ENCODE data around the gene SH3PXD2B. TPM values are rescaled to one million over a fixed set of nuclear protein-coding genes. Genes with fewer than 3 reads are reported as not detected.

The SH3PXD2B gene
- total and polyA plus RNA-seq, 2 of the 13 experiments (the other 11 are each of a cell fraction or from before 2014, with no cell fraction given), result 3.4 to 4.6 TPM

DNA sequence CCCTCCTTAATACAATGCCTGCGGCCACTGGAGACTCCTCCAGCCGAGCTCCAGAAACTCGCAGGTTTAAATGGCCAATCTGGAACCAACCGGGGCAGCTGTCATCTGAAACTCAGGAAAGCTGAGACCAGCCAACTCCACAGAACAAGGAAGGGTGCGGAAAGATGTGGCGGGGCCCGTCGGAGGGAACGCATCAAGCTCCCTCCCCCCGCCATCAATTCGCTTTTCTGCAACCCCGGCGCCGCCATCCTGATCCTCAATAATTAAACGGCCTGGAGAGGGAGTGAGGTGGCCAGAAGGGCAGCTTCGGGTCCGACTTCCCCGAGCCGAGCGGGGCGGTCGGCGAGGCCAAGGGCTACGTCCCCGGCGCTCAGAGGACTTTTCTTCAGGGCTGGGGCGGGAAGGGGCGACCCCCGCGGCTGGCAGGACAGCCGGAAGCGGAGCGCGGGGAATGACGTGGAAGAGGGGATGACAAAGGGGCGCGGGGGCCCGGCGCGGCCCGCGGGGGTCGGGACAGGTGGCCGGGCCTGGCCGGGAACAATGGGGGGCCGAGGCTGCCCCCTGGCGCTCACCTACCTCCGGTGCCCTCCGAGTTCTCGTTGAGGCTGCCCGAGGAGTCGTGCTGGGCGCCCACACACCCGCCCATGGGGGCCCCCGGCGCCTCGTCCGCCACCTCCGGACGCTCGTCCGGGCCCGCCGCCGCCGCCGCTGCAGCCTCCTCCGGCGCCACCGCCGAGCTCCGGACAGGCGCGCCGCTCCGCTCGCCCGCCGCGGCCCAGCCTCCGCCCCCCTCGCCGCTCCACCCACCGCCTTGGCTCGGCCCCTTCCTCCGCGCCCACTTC, 171.1 kb downstream of the SH3PXD2B start, which contains the start of gene UBTD2 (continued):
- no peak for TF ChIP-seq CEBPB (IDR thresholded peaks at IDR 0.05; ENCODE audit: borderline replicate concordance, low read depth, low read length)
- no peak for TF ChIP-seq HMG20B (CRISPR knock-in tag; conservative IDR thresholded peaks at IDR 0.05)
- TF ChIP-seq HNRNPK (IDR thresholded peaks at IDR 0.05; ENCODE audit: low read depth, low read length, poor library complexity, severe bottlenecking), result no peak
- no peak for TF ChIP-seq TEAD2 (CRISPR knock-in tag; IDR thresholded peaks at IDR 0.05)
- TF ChIP-seq ZNF572 (CRISPR knock-in tag; IDR thresholded peaks at IDR 0.05), result no peak
- TF ChIP-seq MTF1 (CRISPR knock-in tag; IDR thresholded peaks at IDR 0.05), result no peak
- TF ChIP-seq, protein P1, sequence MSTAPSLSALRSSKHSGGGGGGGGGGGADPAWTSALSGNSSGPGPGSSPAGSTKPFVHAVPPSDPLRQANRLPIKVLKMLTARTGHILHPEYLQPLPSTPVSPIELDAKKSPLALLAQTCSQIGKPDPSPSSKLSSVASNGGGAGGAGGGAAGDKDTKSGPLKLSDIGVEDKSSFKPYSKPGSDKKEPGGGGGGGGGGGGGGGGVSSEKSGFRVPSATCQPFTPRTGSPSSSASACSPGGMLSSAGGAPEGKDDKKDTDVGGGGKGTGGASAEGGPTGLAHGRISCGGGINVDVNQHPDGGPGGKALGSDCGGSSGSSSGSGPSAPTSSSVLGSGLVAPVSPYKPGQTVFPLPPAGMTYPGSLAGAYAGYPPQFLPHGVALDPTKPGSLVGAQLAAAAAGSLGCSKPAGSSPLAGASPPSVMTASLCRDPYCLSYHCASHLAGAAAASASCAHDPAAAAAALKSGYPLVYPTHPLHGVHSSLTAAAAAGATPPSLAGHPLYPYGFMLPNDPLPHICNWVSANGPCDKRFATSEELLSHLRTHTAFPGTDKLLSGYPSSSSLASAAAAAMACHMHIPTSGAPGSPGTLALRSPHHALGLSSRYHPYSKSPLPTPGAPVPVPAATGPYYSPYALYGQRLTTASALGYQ (CRISPR knock-in tag; IDR thresholded peaks at IDR 0.05), result no peak
- no peak for TF ChIP-seq ZMYM2 (CRISPR knock-in tag; IDR thresholded peaks at IDR 0.05)
- no peak for TF ChIP-seq ARHGAP35 (CRISPR knock-in tag; IDR thresholded peaks at IDR 0.05; ENCODE audit: borderline replicate concordance)
- TF ChIP-seq, protein P2, sequence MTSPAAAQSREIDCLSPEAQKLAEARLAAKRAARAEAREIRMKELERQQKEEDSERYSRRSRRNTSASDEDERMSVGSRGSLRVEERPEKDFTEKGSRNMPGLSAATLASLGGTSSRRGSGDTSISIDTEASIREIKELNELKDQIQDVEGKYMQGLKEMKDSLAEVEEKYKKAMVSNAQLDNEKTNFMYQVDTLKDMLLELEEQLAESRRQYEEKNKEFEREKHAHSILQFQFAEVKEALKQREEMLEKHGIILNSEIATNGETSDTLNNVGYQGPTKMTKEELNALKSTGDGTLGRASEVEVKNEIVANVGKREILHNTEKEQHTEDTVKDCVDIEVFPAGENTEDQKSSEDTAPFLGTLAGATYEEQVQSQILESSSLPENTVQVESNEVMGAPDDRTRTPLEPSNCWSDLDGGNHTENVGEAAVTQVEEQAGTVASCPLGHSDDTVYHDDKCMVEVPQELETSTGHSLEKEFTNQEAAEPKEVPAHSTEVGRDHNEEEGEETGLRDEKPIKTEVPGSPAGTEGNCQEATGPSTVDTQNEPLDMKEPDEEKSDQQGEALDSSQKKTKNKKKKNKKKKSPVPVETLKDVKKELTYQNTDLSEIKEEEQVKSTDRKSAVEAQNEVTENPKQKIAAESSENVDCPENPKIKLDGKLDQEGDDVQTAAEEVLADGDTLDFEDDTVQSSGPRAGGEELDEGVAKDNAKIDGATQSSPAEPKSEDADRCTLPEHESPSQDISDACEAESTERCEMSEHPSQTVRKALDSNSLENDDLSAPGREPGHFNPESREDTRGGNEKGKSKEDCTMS (CRISPR knock-in tag; conservative IDR thresholded peaks at IDR 0.05), result no peak
- TF ChIP-seq ZNF737 (CRISPR knock-in tag; IDR thresholded peaks at IDR 0.05; ENCODE audit: borderline replicate concordance), result no peak
- no peak for TF ChIP-seq ZNF326 (CRISPR knock-in tag; IDR thresholded peaks at IDR 0.05; ENCODE audit: borderline replicate concordance)
- no peak for TF ChIP-seq ZC3H4 (CRISPR knock-in tag; IDR thresholded peaks at IDR 0.05; ENCODE audit: borderline replicate concordance)
- TF ChIP-seq ZNF160 (CRISPR knock-in tag; IDR thresholded peaks at IDR 0.05), result no peak
- peak; percentile 66 for TF ChIP-seq MYC (CRISPR knock-in tag; IDR thresholded peaks at IDR 0.05; ENCODE audit: borderline replicate concordance)
- TF ChIP-seq, protein P3, sequence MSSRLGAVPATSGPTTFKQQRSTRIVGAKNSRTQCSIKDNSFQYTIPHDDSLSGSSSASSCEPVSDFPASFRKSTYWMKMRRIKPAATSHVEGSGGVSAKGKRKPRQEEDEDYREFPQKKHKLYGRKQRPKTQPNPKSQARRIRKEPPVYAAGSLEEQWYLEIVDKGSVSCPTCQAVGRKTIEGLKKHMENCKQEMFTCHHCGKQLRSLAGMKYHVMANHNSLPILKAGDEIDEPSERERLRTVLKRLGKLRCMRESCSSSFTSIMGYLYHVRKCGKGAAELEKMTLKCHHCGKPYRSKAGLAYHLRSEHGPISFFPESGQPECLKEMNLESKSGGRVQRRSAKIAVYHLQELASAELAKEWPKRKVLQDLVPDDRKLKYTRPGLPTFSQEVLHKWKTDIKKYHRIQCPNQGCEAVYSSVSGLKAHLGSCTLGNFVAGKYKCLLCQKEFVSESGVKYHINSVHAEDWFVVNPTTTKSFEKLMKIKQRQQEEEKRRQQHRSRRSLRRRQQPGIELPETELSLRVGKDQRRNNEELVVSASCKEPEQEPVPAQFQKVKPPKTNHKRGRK (CRISPR knock-in tag; IDR thresholded peaks at IDR 0.05), result no peak
- no peak for TF ChIP-seq STAT5B (CRISPR knock-in tag; IDR thresholded peaks at IDR 0.05)
- TF ChIP-seq NFKBIZ (CRISPR knock-in tag; IDR thresholded peaks at IDR 0.05), result no peak
- no peak for TF ChIP-seq SSRP1 (CRISPR knock-in tag; IDR thresholded peaks at IDR 0.05)
- TF ChIP-seq, protein P4, sequence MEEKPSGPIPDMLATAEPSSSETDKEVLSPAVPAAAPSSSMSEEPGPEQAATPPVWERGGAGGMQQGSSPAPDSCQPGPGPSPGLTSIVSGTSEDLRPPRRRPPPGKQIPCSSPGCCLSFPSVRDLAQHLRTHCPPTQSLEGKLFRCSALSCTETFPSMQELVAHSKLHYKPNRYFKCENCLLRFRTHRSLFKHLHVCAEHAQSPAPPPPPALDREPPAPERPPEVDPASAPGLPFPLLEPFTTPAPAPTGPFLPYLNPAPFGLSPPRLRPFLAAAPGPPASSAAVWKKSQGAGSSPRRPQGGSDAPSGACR (CRISPR knock-in tag; IDR thresholded peaks at IDR 0.05), result no peak
- TF ChIP-seq ETV6 (CRISPR knock-in tag; conservative IDR thresholded peaks at IDR 0.05), result no peak
- no peak for TF ChIP-seq FOSL2 (CRISPR knock-in tag; IDR thresholded peaks at IDR 0.05)
- no peak for TF ChIP-seq SRF (IDR thresholded peaks at IDR 0.05; ENCODE audit: low read depth, low read length)
- TF ChIP-seq SMAD9 (CRISPR knock-in tag; IDR thresholded peaks at IDR 0.05), result no peak
- peak; percentile 48; the same call in 1 of the 2 replicates for TF ChIP-seq HOXA3 (CRISPR knock-in tag; IDR thresholded peaks at IDR 0.05)
- no peak for TF ChIP-seq ZKSCAN1 (IDR thresholded peaks at IDR 0.05; ENCODE audit: low read length)
